HL-60 (cell line): ENCODE results near the gene POT1.

Experiments
- DNase-seq, 2 experiments: peaks; one replicate each; pipeline ENCODE4 v3.0.0-alpha.2; 2010 to 2020; ENCODE audit warnings: low read depth in 1 of 2, low spot score in 1 of 2
- H3K27ac ChIP-seq: fragments of 250-450 bp; sonication (Bioruptor Pico); replicated peaks from 2 replicates; pipeline ENCODE4 v1.5.1; 2020; ENCODE audit warnings: mild to moderate bottlenecking, moderate library complexity
- H3K27me3 ChIP-seq: fragments of 250-450 bp; sonication (Bioruptor Pico); 2 replicates; pipeline ENCODE4 v1.5.1; 2021; ENCODE audit warnings: mild to moderate bottlenecking, moderate library complexity; ENCODE audit not compliant: insufficient read depth, poor library complexity, severe bottlenecking
- H3K4me3 ChIP-seq: replicated peaks from 2 replicates; pipeline ENCODE4 v1.5.1; 2011; ENCODE audit warnings: mild to moderate bottlenecking, control low read depth, low read length; ENCODE audit not compliant: insufficient read depth
- CTCF ChIP-seq: IDR thresholded peaks from one replicate; pipeline ENCODE4 v1.5.1; 2011; ENCODE audit warnings: low read length, control low read depth, inconsistent platforms; ENCODE audit not compliant: insufficient read depth
- GABPA ChIP-seq: IDR thresholded peaks from 2 replicates; pipeline ENCODE4 v1.6.1; 2012; ENCODE audit warnings: low read depth
- POLR2AphosphoS5 ChIP-seq: IDR thresholded peaks from 2 replicates; pipeline ENCODE4 v1.6.1; 2012; ENCODE audit warnings: low read depth
- REST ChIP-seq: IDR thresholded peaks from 2 replicates; pipeline ENCODE4 v1.6.1; 2012; ENCODE audit warnings: low read depth; ENCODE audit not compliant: insufficient replicate concordance
- SPI1 ChIP-seq: IDR thresholded peaks from 2 replicates; pipeline ENCODE4 v1.6.1; 2012; ENCODE audit warnings: low read depth, mild to moderate bottlenecking, borderline replicate concordance

Gene POT1

GRCh38 chr7:124843336-124843735 lies 86.3 kb downstream of the POT1 start:
- TF ChIP-seq REST: no peak
- TF ChIP-seq GABPA: no peak
- TF ChIP-seq SPI1: peak; percentile 35; the same call in 1 of the 2 replicates
- Histone ChIP-seq H3K27me3 (no peaks in the 10 kb centered on the region), H3K27ac (peak overlapping the region; percentile 65), H3K4me3 (no peak overlapping the region)
- DNase-seq: peak; percentile 5 to 39

GRCh38 chr7:124840435-124840834 lies 89.2 kb downstream of the POT1 start:
- Histone ChIP-seq H3K27ac (no peak overlapping the region), H3K4me3 (no peak overlapping the region), H3K27me3 (no peaks in the 10 kb centered on the region)
- no peak for TF ChIP-seq POLR2AphosphoS5
- TF ChIP-seq GABPA: no peak
- TF ChIP-seq REST: no peak
- no peak for TF ChIP-seq SPI1
- TF ChIP-seq CTCF: no peak
- no peak for DNase-seq

- TF ChIP-seq REST (no peak), CTCF (no peak), POLR2AphosphoS5 (no peak), SPI1 (no peak), GABPA (no peak)
Observed at GRCh38 chr7:124839687-124840086, 89.9 kb downstream of the POT1 start.

GRCh38 chr7:124836173-124836572 lies 93.5 kb downstream of the POT1 start:
- no peak overlapping the region for H3K27ac ChIP-seq
- no peaks in the 10 kb centered on the region for H3K27me3 ChIP-seq
- no peak for DNase-seq
- no peak overlapping the region for H3K4me3 ChIP-seq
- TF ChIP-seq SPI1 (no peak), CTCF (no peak), REST (no peak), GABPA (no peak), POLR2AphosphoS5 (no peak)

More at GRCh38 chr7:124839687-124840086, 89.9 kb downstream of the POT1 start:
- no peaks in the 10 kb centered on the region for H3K27me3 ChIP-seq
- no peak for DNase-seq
- no peak overlapping the region for H3K27ac ChIP-seq
- H3K4me3 ChIP-seq: no peak overlapping the region
